ENCODE measurements around the gene GADD45B. TPM values are rescaled to one million over a fixed set of nuclear protein-coding genes. Genes with fewer than 3 reads are reported as not detected.
A peak's percentile ranks its signal among the peaks of the same experiment; 100 is the strongest.

GADD45B gene
- total and polyA plus RNA-seq, 2 of the 4 experiments (the other 2 are of a cell fraction), result 30.1 to 106 TPM

DNA sequence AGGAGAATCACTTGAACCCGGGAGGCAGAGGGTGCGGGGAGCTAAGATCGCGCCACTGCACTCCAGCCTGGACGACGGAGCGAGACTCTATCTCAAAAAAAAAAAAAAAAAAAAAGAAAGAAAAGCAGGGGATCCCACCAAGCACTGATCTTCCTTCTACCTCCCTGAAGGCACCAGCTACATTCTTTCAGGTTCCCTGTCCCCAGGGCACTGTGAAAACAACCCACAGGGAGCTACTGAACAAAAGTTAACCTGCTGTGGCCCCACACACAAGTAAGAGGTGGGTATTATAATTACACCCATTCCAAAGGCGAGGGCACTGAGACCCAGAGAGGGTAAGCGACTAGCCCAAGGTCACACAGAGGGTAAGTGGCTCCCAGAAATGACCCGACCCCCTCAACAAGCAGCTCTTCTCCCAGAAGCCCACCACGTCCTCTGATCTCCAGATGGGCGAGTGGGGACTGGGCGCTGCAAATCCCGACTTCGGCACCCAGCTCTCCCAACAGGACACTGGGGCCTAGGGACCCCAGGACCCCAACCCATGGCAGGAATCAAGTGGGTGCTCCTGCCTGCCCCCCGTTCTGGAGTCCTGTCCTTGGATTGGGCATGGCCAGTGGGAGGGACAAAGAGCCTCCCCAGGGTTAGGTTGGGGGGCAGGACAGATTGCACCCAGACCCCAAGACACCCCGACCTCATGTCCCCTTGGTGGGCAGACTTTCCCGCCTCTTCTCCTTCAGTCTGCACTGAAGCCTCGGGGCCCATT lies 21.5 kb upstream of the GADD45B start:
- no peak overlapping the region for H3K4me3 ChIP-seq (ENCODE audit: insufficient read depth, low read depth, low read length)
- H3K9me1 ChIP-seq (ENCODE audit: insufficient read depth, low read length), result 0 out of 2 replicates have a peak, but pooled peaks cover 9% of the 10 kb centered on the region
- no peaks in the 10 kb centered on the region for H3K4me1 ChIP-seq (ENCODE audit: control insufficient read depth, insufficient read depth, low read length)
- H2AK9ac ChIP-seq (replicated peaks; ENCODE audit: low read depth, low read length, poor library complexity), result peak overlapping the region; percentile 50
- H4K8ac ChIP-seq (ENCODE audit: low read depth in 2 of 2, low read length in 2 of 2), result no peak overlapping the region
- TF ChIP-seq BHLHE40 (IDR thresholded peaks at IDR 0.05; ENCODE audit: low read depth, low read length), result no peak
- TF ChIP-seq, protein P1, sequence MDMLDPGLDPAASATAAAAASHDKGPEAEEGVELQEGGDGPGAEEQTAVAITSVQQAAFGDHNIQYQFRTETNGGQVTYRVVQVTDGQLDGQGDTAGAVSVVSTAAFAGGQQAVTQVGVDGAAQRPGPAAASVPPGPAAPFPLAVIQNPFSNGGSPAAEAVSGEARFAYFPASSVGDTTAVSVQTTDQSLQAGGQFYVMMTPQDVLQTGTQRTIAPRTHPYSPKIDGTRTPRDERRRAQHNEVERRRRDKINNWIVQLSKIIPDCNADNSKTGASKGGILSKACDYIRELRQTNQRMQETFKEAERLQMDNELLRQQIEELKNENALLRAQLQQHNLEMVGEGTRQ (IDR thresholded peaks at IDR 0.05; ENCODE audit: low read depth, low read length), result no peak
- TF ChIP-seq SMC3 (IDR thresholded peaks at IDR 0.05; ENCODE audit: low read depth, low read length), result no peak
- TF ChIP-seq RAD21 (IDR thresholded peaks at IDR 0.05; ENCODE audit: low read length), result no peak
- H3K23ac ChIP-seq (ENCODE audit: low read depth, low read length), result no peak overlapping the region
- no peak overlapping the region for H2BK15ac ChIP-seq (ENCODE audit: low read depth, low read length)
- H3K9me3 ChIP-seq (ENCODE audit: control insufficient read depth, insufficient read depth, low read length), result no peaks in the 10 kb centered on the region
- no peak overlapping the region for H3K4ac ChIP-seq (ENCODE audit: low read depth, low read length)
- H3K14ac ChIP-seq (replicated peaks; ENCODE audit: low read depth, low read length), result no peak overlapping the region
- intact Hi-C loops (cut with micrococcal nuclease) (no loop called here), in situ Hi-C loops (cut with MboI; ENCODE audit: low sequenced_read_pairs) (no loop called here), dilution Hi-C loops (cut with HindIII; ENCODE audit: low sequenced_read_pairs, unreplicated experiment) (no loop called here)
- H2AK5ac ChIP-seq (ENCODE audit: low read depth, low read length), result no peak overlapping the region
- 90% methylated on average over 7 of the region's 19 CpGs; no CpG with 5 or more reads in 1 of the 2 experiments for WGBS, 2 experiments (ENCODE audit: extremely low coverage in 2 of 2, insufficient read length in 1 of 2)
- peaks cover 5 to 42% of the 10 kb centered on the region in 2 experiments; a peak in 2 of 4 replicates for H3K79me1 ChIP-seq (ENCODE audit: low read depth in 1 of 2, low read length in 2 of 2)
- BruUV-seq (replicated peaks), result no TSS peak
- H3K9ac ChIP-seq (ENCODE audit: low read depth, low read length), result no peak overlapping the region
- no peak for DNase-seq
- H3K56ac ChIP-seq (ENCODE audit: extremely low read depth, insufficient read depth, low read length), result no peak overlapping the region
- H4K5ac ChIP-seq (ENCODE audit: low read depth, low read length), result no peak overlapping the region
- no peak overlapping the region for H3K4me2 ChIP-seq (ENCODE audit: low read depth, low read length)
- ATAC-seq (ENCODE audit: low read depth), result no peak
- peaks cover 54% of the 10 kb centered on the region for H4K20me1 ChIP-seq (ENCODE audit: insufficient read depth, low read length)
- H3K36me3 ChIP-seq (ENCODE audit: control insufficient read depth, insufficient read depth, low read length), result peaks cover 3% of the 10 kb centered on the region
- H3K27ac ChIP-seq (ENCODE audit: insufficient read depth, low read length), result no peak overlapping the region
- H2AFZ ChIP-seq (replicated peaks; ENCODE audit: low read length, poor library complexity), result no peak overlapping the region
- no peaks in the 10 kb centered on the region for H3K27me3 ChIP-seq (ENCODE audit: control insufficient read depth, insufficient read depth, low read length)
- H2BK20ac ChIP-seq (ENCODE audit: low read depth, low read length), result no peak overlapping the region
- ChIA-PET POLR2A (ENCODE audit: unreplicated experiment) (no interaction called here), CTCF (interaction anchor here (0.6 kb wide), 1 partner anchor 982 kb away, joined by 4 read pairs; no protein-coding TSS in a partner anchor)
- no peak overlapping the region for H4K91ac ChIP-seq (ENCODE audit: insufficient read depth, low read depth, low read length)
- no peak overlapping the region for H2BK5ac ChIP-seq (ENCODE audit: low read depth, low read length, poor library complexity, severe bottlenecking)
- no peak overlapping the region for H3K18ac ChIP-seq (ENCODE audit: low read depth, low read length)
- H2BK120ac ChIP-seq (ENCODE audit: low read depth, low read length), result no peak overlapping the region

All from IMR-90 (cell line).